GM23338 (cell line): ENCODE measurements around the gene FAXDC2. TPM values are rescaled to one million over a fixed set of nuclear protein-coding genes. Genes with fewer than 3 reads are reported as not detected.
"Not testable (repeated sequence)": the region's sequence is repeated elsewhere in the genome, so short reads cannot be mapped to it uniquely, and the experiment has no call there.

Experiments used
- ATAC-seq: fragments of 200-7000 bp; cut with Tn5 transposase; 3 replicates; pipeline ENCODE4 v1.9.1; 2020
- DNase-seq: peaks from one replicate; pipeline ENCODE4 v3.0.0-alpha.2; 2015; ENCODE audit warnings: low spot score
- H2AFZ ChIP-seq: fragments of 200-600 bp; sonication (generic); 2 replicates; pipeline ENCODE4 v1.8.0; 2016; ENCODE audit warnings: antibody characterized with exemption, mild to moderate bottlenecking, moderate library complexity
- H3F3A ChIP-seq: fragments of 200-600 bp; sonication (generic); replicated peaks from 2 replicates; pipeline ENCODE4 v1.8.0; 2017; ENCODE audit warnings: antibody characterized with exemption, mixed run types, low read depth
- H3K27ac ChIP-seq: fragments of 200-600 bp; sonication (generic); 2 replicates; pipeline ENCODE4 v1.6.1; 2016; ENCODE audit warnings: low read depth
- H3K27me3 ChIP-seq: fragments of 200-600 bp; sonication (generic); 2 replicates; pipeline ENCODE4 v1.8.0; 2016; ENCODE audit warnings: mild to moderate bottlenecking, mixed run types, moderate library complexity; ENCODE audit not compliant: insufficient read depth
- H3K36me3 ChIP-seq: fragments of 200-600 bp; sonication (generic); 2 replicates; pipeline ENCODE4 v1.8.0; 2016; ENCODE audit warnings: mild to moderate bottlenecking; ENCODE audit not compliant: insufficient read depth
- H3K4me1 ChIP-seq: fragments of 200-600 bp; sonication (generic); 2 replicates; pipeline ENCODE4 v1.8.0; 2016; ENCODE audit warnings: mild to moderate bottlenecking, moderate library complexity; ENCODE audit not compliant: insufficient read depth
- H3K4me2 ChIP-seq: fragments of 200-600 bp; sonication (generic); 2 replicates; pipeline ENCODE4 v1.7.1; 2017; ENCODE audit warnings: mixed run types
- H3K4me3 ChIP-seq: fragments of 200-600 bp; sonication (generic); 2 replicates; pipeline ENCODE4 v1.6.1; 2016; ENCODE audit warnings: mixed run types
- H3K79me2 ChIP-seq: fragments of 200-600 bp; sonication (generic); replicated peaks from 2 replicates; pipeline ENCODE4 v1.8.0; 2017; ENCODE audit warnings: mild to moderate bottlenecking; ENCODE audit not compliant: insufficient read depth
- H3K9me2 ChIP-seq: fragments of 200-600 bp; sonication (generic); 2 replicates; pipeline ENCODE4 v1.8.0; 2017; ENCODE audit not compliant: insufficient read depth
- H4K20me1 ChIP-seq: fragments of 200-600 bp; sonication (generic); replicated peaks from 2 replicates; pipeline ENCODE4 v1.8.0; 2017; ENCODE audit warnings: mild to moderate bottlenecking; ENCODE audit not compliant: insufficient read depth
- H3K27ac Mint-ChIP-seq: 2 replicates; pipeline ENCODE4 v1.8.0; 2020; ENCODE audit warnings: inconsistent platforms, mild to moderate bottlenecking, moderate library complexity, mixed read lengths
- H3K27me3 Mint-ChIP-seq: 3 replicates; pipeline ENCODE4 v1.8.0; 2022; ENCODE audit warnings: low read depth, mild to moderate bottlenecking, moderate library complexity, mixed read lengths, inconsistent platforms; ENCODE audit not compliant: insufficient read depth, poor library complexity
- H3K36me3 Mint-ChIP-seq: 3 replicates; pipeline ENCODE4 v1.8.0; 2021; ENCODE audit warnings: low read depth, mild to moderate bottlenecking, inconsistent platforms, moderate library complexity, mixed read lengths
- H3K4me1 Mint-ChIP-seq: 3 replicates; pipeline ENCODE4 v1.8.0; 2020; ENCODE audit warnings: mild to moderate bottlenecking, inconsistent platforms, mixed read lengths
- H3K4me3 Mint-ChIP-seq: 3 replicates; pipeline ENCODE4 v1.8.0; 2021; ENCODE audit warnings: moderate library complexity, mild to moderate bottlenecking, inconsistent platforms, mixed read lengths
- H3K9me3 Mint-ChIP-seq: 3 replicates; pipeline ENCODE4 v1.8.0; 2020; ENCODE audit warnings: moderate library complexity, mild to moderate bottlenecking, inconsistent platforms, mixed read lengths
- ETS1 ChIP-seq: IDR thresholded peaks from 2 replicates; pipeline ENCODE4 v1.6.1; 2016; ENCODE audit warnings: antibody characterized with exemption
- ZNF331 ChIP-seq: fragments of 250-450 bp; sonication (Bioruptor Pico); IDR thresholded peaks from 2 replicates; pipeline ENCODE4 v1.5.0; 2020; ENCODE audit warnings: low read depth, mild to moderate bottlenecking, moderate library complexity
- ZNF462 ChIP-seq: fragments of 250-450 bp; sonication (Bioruptor Pico); IDR thresholded peaks from 2 replicates; pipeline ENCODE4 v1.5.0; 2020; ENCODE audit warnings: mild to moderate bottlenecking, moderate library complexity
- polyA plus RNA-seq: library from polyadenylated mRNA; unstranded; fragments of >200 nt; fragmentation: Nextera tagmentation; extraction: Ambion mirVana; gene quantifications from 2 replicates; pipeline ENCODE4 v1.2.1, GENCODE V29; 2016
- total RNA-seq: library from RNA; depleted of rRNA; stranded (reverse); fragments of >200 nt; shearing (Covaris generic); gene quantifications from 2 replicates; pipeline ENCODE4 v1.2.3, GENCODE V29; 2014

FAXDC2 gene
- total and polyA plus RNA-seq, 2 experiments from 2014 or later, result 4.0 to 4.6 TPM

- Mint-ChIP-seq H3K27me3 (peaks cover 2% of the 10 kb centered on the region), H3K27ac (no peak overlapping the region), H3K9me3 (no peaks in the 10 kb centered on the region), H3K4me1 (peaks cover 5% of the 10 kb centered on the region; the same call in 2 of the 3 replicates), H3K36me3 (peaks cover 16% of the 10 kb centered on the region), H3K4me3 (no peak overlapping the region)
- Histone ChIP-seq H3K79me2 (no peaks in the 10 kb centered on the region), H3K36me3 (peaks cover 3% of the 10 kb centered on the region; the same call in 1 of the 2 replicates), H3K4me1 (no peaks in the 10 kb centered on the region), H4K20me1 (no peaks in the 10 kb centered on the region; the same call in 1 of the 2 replicates), H3K9me2 (no peaks in the 10 kb centered on the region), H3K27me3 (no peaks in the 10 kb centered on the region), H3K27ac (no peak overlapping the region), H2AFZ (no peak overlapping the region), H3K4me3 (no peak overlapping the region), H3K4me2 (no peak overlapping the region), H3F3A (peaks cover 2% of the 10 kb centered on the region; the same call in 1 of the 2 replicates)
- ATAC-seq (no peak), DNase-seq (no peak)
- TF ChIP-seq ZNF331 (CRISPR knock-in tag) (no peak), ETS1 (no peak), ZNF462 (CRISPR knock-in tag) (no peak)
These were observed 16.4 kb downstream of the FAXDC2 start for GRCh38 chr5:154834053-154834452.

GRCh38 chr5:154832804-154833203, 17.6 kb downstream of the FAXDC2 start:
- ATAC-seq, H4K20me1 ChIP-seq: not testable (repeated sequence)

More at GRCh38 chr5:154832804-154833203, 17.6 kb downstream of the FAXDC2 start:
- not testable (repeated sequence) for H3K79me2 ChIP-seq, H3F3A ChIP-seq, H3K36me3 ChIP-seq, H3K4me1 ChIP-seq, H3K9me3 Mint-ChIP-seq, H3K27ac ChIP-seq, H3K4me3 Mint-ChIP-seq, H3K27me3 Mint-ChIP-seq, H3K4me3 ChIP-seq, H3K9me2 ChIP-seq, DNase-seq, H3K27ac Mint-ChIP-seq, H3K4me2 ChIP-seq, H3K27me3 ChIP-seq, H3K4me1 Mint-ChIP-seq, H2AFZ ChIP-seq
- peaks cover 21% of the 10 kb centered on the region for H3K36me3 Mint-ChIP-seq
